Panc1 (cell line): ENCODE measurements around the gene POLR1B. TPM values are rescaled to one million over a fixed set of nuclear protein-coding genes. Genes with fewer than 3 reads are reported as not detected.
A peak's percentile ranks its signal among the peaks of the same experiment; 100 is the strongest.

Source experiments
- ATAC-seq: fragments of 200-7000 bp; cut with Tn5 transposase; 2 replicates; pipeline ENCODE4 v1.9.1; 2020; ENCODE audit warnings: mild to moderate bottlenecking, moderate library complexity
- BruUV-seq: library from RNA; stranded (reverse); fragments of 400-500 nt; replicated peaks from 2 replicates; lab custom pipeline; 2021; lab: Mats Ljungman, UMichigan
- CTCF ChIA-PET: fragments of 300-600 bp; sonication (Branson Sonifier 250); formaldehyde crosslinking; loops from one replicate; lab custom pipeline; 2022; ENCODE audit warnings: antibody characterized with exemption; lab: Charles Lee
- POLR2A ChIA-PET: fragments of 300-600 bp; sonication (Branson Sonifier 250); formaldehyde crosslinking; loops from one replicate; lab custom pipeline; 2022; ENCODE audit warnings: antibody characterized with exemption; lab: Charles Lee
- DNase-seq: peaks from one replicate; pipeline ENCODE4 v3.0.0-alpha.2; 2010; ENCODE audit warnings: low read depth, low spot score
- H3K27ac ChIP-seq: 2 replicates; pipeline ENCODE4 v1.5.1; 2011; ENCODE audit warnings: mild to moderate bottlenecking, low read length, inconsistent platforms
- H3K27me3 ChIP-seq: fragments of 200-500 bp; sonication (Bioruptor generic); 2 replicates; pipeline ENCODE4 v1.6.0; 2014; ENCODE audit warnings: low read length, inconsistent platforms; ENCODE audit not compliant: control insufficient read depth, insufficient read depth
- H3K36me3 ChIP-seq: fragments of 200-500 bp; sonication (Bioruptor generic); 2 replicates; pipeline ENCODE4 v1.5.1; 2014; ENCODE audit warnings: inconsistent platforms, mild to moderate bottlenecking, low read length, moderate library complexity; ENCODE audit not compliant: control insufficient read depth, insufficient read depth
- H3K4me1 ChIP-seq: 2 replicates; pipeline ENCODE4 v1.5.1; 2011; ENCODE audit warnings: inconsistent platforms, mild to moderate bottlenecking, low read length, moderate library complexity; ENCODE audit not compliant: control insufficient read depth, insufficient read depth
- H3K4me3 ChIP-seq, 2 experiments: 2 replicates each; pipeline ENCODE4 v1.5.1; 2011 to 2012; ENCODE audit warnings: low read depth in 2 of 2, low read length in 2 of 2, mild to moderate bottlenecking in 2 of 2, inconsistent platforms in 1 of 2, moderate library complexity in 1 of 2
- H3K9me3 ChIP-seq: fragments of 200-500 bp; sonication (Bioruptor generic); 2 replicates; pipeline ENCODE4 v1.5.1; 2014; ENCODE audit warnings: low read depth, mild to moderate bottlenecking, inconsistent platforms, low read length, moderate library complexity; ENCODE audit not compliant: control insufficient read depth, insufficient read depth
- POLR2AphosphoS5 ChIP-seq: IDR thresholded peaks from 2 replicates; pipeline ENCODE4 v1.6.1; 2012; ENCODE audit warnings: mild to moderate bottlenecking, low read depth, low read length, moderate library complexity
- SIN3A ChIP-seq: IDR thresholded peaks from 2 replicates; pipeline ENCODE4 v1.6.1; 2012; ENCODE audit warnings: low read depth, mild to moderate bottlenecking, low read length, moderate library complexity, borderline replicate concordance; ENCODE audit not compliant: insufficient read depth
- TCF7L2 ChIP-seq: IDR thresholded peaks from 2 replicates; pipeline ENCODE4 v1.6.1; 2011; ENCODE audit warnings: mild to moderate bottlenecking, low read depth, low read length, inconsistent platforms
- in situ Hi-C: cut with HindIII; loops from 2 replicates; pipeline ENCODE4 v1.10.0; 2016; ENCODE audit warnings: low sequenced_read_pairs, low pct_unique_long_range_greater_than_20kb
- intact Hi-C: fragments of 100-400 bp; cut with micrococcal nuclease; formaldehyde crosslinking; loops from one replicate; pipeline ENCODE4 v1.10.0; 2022; ENCODE audit not compliant: unreplicated experiment
- total RNA-seq: library from RNA; stranded (reverse); gene quantifications from one replicate; pipeline ENCODE4 v1.2.1, GENCODE V29; 2021; ENCODE audit not compliant: unreplicated experiment
- TF ChIP-seq, protein P1 (sequence below): fragments of 450-650 bp; IDR thresholded peaks from 2 replicates; pipeline ENCODE4 v1.5.1; 2017; ENCODE audit warnings: mild to moderate bottlenecking
- TF ChIP-seq, protein P2 (sequence below), 2 experiments: IDR thresholded peaks; 2 replicates each; pipeline ENCODE4 v1.6.1; 2011 to 2012; ENCODE audit warnings: low read depth in 2 of 2, control low read depth in 1 of 2, low read length in 1 of 2, mild to moderate bottlenecking in 1 of 2, moderate library complexity in 1 of 2; ENCODE audit not compliant: insufficient read depth in 1 of 2

POLR1B gene
- total RNA-seq, 1 experiment from 2014 or later = 35.4 TPM

DNA sequence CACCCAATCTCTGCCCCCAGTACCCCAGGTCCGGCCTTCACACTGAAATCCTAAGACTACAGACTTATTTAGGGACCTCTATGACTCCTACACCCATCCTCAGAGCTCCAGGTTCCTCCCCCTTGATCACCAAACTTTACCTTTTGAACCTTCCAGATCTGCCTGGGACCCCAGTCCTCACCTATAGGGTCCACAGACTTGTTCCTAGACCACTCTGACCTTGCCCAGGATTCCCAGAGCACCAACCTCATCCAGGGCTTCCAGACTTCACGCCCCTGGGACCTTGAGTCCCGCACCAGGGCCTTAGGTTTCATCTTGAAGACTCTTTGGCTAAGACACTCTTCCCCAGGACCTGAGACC, 42.6 kb downstream of the POLR1B start:
- peaks cover 18% of the 10 kb centered on the region for H3K4me1 ChIP-seq
- H3K27ac ChIP-seq = peak overlapping the region; percentile 97
- ATAC-seq = no peak
- H3K36me3 ChIP-seq = no peaks in the 10 kb centered on the region; the same call in 1 of the 2 replicates
- ChIA-PET POLR2A (interaction anchor here (0.5 kb wide), 1 partner anchor 11 kb away, joined by 6 read pairs; no protein-coding TSS in a partner anchor), CTCF (interaction anchor here (0.6 kb wide), 1 partner anchor 152 kb away, joined by 3 read pairs; the partner anchor contains the start of gene RGPD8)
- DNase-seq = no peak
- intact Hi-C loops (loop anchor here (5.0 kb wide), 1 partner anchor 103 kb away; the partner anchor contains the start of gene TTL), in situ Hi-C loops (no loop called here)
- no TSS peak for BruUV-seq
- H3K4me3 ChIP-seq = peak overlapping the region; percentile 74 to 81
- TF ChIP-seq TCF7L2 = no peak
- TF ChIP-seq POLR2AphosphoS5 = no peak; the same call in 1 of the 2 replicates
- TF ChIP-seq SIN3A = no peak
- H3K9me3 ChIP-seq = no peaks in the 10 kb centered on the region
- no peaks in the 10 kb centered on the region for H3K27me3 ChIP-seq

DNA sequence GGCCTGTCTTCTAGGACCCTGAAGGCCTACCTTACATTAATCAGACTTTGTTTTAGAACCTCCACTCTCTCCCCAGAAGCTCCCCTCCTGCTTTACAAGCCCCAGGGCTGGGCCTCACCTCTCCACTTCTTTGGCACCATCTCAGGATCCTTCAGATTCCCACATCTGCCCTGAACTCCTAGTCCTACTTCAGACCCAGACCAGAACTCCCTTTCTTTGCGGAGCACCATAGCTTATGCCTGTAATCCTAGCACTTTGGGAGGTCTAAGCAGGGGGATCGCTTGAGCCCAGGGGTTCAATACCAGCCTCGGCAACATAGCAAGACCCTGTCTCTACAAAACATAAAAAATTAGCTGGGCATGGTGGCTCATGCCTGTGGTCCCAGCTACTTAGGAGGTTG, 43.1 kb downstream of the POLR1B start:
- H3K36me3 ChIP-seq = no peaks in the 10 kb centered on the region; the same call in 1 of the 2 replicates
- H3K4me1 ChIP-seq = peaks cover 18% of the 10 kb centered on the region
- CTCF ChIA-PET = no interaction called here
- H3K9me3 ChIP-seq = no peaks in the 10 kb centered on the region
- POLR2A ChIA-PET = no interaction called here
- BruUV-seq = no TSS peak
- intact Hi-C loops = no loop called here
- no peak for TF ChIP-seq POLR2AphosphoS5
- TF ChIP-seq SIN3A = no peak
- TF ChIP-seq, protein P1, sequence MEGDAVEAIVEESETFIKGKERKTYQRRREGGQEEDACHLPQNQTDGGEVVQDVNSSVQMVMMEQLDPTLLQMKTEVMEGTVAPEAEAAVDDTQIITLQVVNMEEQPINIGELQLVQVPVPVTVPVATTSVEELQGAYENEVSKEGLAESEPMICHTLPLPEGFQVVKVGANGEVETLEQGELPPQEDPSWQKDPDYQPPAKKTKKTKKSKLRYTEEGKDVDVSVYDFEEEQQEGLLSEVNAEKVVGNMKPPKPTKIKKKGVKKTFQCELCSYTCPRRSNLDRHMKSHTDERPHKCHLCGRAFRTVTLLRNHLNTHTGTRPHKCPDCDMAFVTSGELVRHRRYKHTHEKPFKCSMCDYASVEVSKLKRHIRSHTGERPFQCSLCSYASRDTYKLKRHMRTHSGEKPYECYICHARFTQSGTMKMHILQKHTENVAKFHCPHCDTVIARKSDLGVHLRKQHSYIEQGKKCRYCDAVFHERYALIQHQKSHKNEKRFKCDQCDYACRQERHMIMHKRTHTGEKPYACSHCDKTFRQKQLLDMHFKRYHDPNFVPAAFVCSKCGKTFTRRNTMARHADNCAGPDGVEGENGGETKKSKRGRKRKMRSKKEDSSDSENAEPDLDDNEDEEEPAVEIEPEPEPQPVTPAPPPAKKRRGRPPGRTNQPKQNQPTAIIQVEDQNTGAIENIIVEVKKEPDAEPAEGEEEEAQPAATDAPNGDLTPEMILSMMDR = no peak
- no peak for TF ChIP-seq TCF7L2
- TF ChIP-seq, protein P2, sequence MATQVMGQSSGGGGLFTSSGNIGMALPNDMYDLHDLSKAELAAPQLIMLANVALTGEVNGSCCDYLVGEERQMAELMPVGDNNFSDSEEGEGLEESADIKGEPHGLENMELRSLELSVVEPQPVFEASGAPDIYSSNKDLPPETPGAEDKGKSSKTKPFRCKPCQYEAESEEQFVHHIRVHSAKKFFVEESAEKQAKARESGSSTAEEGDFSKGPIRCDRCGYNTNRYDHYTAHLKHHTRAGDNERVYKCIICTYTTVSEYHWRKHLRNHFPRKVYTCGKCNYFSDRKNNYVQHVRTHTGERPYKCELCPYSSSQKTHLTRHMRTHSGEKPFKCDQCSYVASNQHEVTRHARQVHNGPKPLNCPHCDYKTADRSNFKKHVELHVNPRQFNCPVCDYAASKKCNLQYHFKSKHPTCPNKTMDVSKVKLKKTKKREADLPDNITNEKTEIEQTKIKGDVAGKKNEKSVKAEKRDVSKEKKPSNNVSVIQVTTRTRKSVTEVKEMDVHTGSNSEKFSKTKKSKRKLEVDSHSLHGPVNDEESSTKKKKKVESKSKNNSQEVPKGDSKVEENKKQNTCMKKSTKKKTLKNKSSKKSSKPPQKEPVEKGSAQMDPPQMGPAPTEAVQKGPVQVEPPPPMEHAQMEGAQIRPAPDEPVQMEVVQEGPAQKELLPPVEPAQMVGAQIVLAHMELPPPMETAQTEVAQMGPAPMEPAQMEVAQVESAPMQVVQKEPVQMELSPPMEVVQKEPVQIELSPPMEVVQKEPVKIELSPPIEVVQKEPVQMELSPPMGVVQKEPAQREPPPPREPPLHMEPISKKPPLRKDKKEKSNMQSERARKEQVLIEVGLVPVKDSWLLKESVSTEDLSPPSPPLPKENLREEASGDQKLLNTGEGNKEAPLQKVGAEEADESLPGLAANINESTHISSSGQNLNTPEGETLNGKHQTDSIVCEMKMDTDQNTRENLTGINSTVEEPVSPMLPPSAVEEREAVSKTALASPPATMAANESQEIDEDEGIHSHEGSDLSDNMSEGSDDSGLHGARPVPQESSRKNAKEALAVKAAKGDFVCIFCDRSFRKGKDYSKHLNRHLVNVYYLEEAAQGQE (IDR thresholded peaks at IDR 0.05; ENCODE audit: insufficient read depth in 1 of 2, low read depth in 2 of 2, low read length in 1 of 2) = no peak
- peak overlapping the region; percentile 97 for H3K27ac ChIP-seq
- H3K4me3 ChIP-seq = peak overlapping the region; percentile 74 to 81
- in situ Hi-C loops = no loop called here
- DNase-seq (no peak), ATAC-seq (no peak)
- H3K27me3 ChIP-seq = no peaks in the 10 kb centered on the region

DNA sequence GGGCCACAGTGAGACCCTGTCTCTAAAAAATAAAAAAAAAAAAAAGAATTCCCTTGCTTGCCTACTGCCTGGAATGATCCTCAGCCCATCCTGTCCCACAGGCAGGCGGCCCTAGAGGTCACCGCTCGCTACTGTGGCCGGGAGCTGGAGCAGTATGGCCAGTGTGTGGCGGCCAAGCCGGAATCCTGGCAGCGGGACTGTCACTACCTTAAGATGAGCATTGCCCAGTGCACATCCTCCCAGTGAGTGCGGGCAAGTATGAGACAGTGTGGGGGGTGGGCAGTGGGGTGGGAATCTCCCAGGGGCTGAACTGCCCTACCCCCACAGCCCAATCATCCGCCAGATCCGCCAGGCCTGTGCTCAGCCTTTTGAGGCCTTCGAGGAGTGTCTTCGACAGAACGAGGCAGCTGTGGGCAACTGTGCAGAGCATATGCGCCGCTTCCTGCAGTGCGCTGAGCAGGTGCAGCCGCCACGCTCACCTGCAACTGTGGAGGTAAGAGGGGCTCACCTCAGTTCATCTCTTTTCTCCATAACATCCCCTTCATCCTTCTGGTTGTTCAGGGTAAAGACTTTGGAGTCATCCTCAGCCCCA, 43.7 kb downstream of the POLR1B start:
- no peaks in the 10 kb centered on the region for H3K9me3 ChIP-seq
- POLR2A ChIA-PET = no interaction called here
- CTCF ChIA-PET = no interaction called here
- H3K36me3 ChIP-seq = no peaks in the 10 kb centered on the region; the same call in 1 of the 2 replicates
- H3K4me3 ChIP-seq = no peak overlapping the region
- no TSS peak for BruUV-seq
- H3K4me1 ChIP-seq = peaks cover 18% of the 10 kb centered on the region
- no peak for DNase-seq
- in situ Hi-C loops = no loop called here
- H3K27ac ChIP-seq = no peak overlapping the region
- TF ChIP-seq TCF7L2 (no peak), SIN3A (no peak), POLR2AphosphoS5 (no peak)
- TF ChIP-seq, protein P2 (IDR thresholded peaks at IDR 0.05; ENCODE audit: insufficient read depth in 1 of 2, low read depth in 2 of 2, low read length in 1 of 2) = no peak
- TF ChIP-seq, protein P1 = no peak
- ATAC-seq = no peak
- H3K27me3 ChIP-seq = no peaks in the 10 kb centered on the region
- intact Hi-C loops = no loop called here
